ENCODE results near the gene GRK1.
"Not testable (repeated sequence)": the region's sequence is repeated elsewhere in the genome, so short reads cannot be mapped to it uniquely, and the experiment has no call there.

- not testable (repeated sequence) for TF ChIP-seq YY1 (IDR thresholded peaks at IDR 0.05; ENCODE audit: insufficient read depth, insufficient read length); ZNF274 (IDR thresholded peaks at IDR 0.05; ENCODE audit: low read depth, low read length); SUZ12 (IDR thresholded peaks at IDR 0.05; ENCODE audit: extremely low read depth, insufficient read depth, insufficient read length)
These were observed 45.0 kb upstream of the GRK1 start for GRCh38 chr13:113621986-113622550.
